Skeletal muscle satellite cell (primary cell): ENCODE measurements around the gene PYGB.

ENCODE experiments used
- H3K27me3 ChIP-seq: 2 replicates; pipeline ENCODE4 v1.7.0; 2013; ENCODE audit warnings: low read length; ENCODE audit not compliant: control insufficient read depth, insufficient read depth
- H3K36me3 ChIP-seq: 2 replicates; pipeline ENCODE4 v1.7.0; 2013; ENCODE audit warnings: mild to moderate bottlenecking, control low read depth, low read length; ENCODE audit not compliant: insufficient read depth
- H3K4me1 ChIP-seq: 2 replicates; pipeline ENCODE4 v1.7.0; 2013; ENCODE audit warnings: low read length; ENCODE audit not compliant: control insufficient read depth, insufficient read depth
- H3K4me2 ChIP-seq: 2 replicates; pipeline ENCODE4 v1.7.0; 2013; ENCODE audit warnings: mild to moderate bottlenecking, low read length
- H3K4me3 ChIP-seq: 2 replicates; pipeline ENCODE4 v1.7.0; 2013; ENCODE audit warnings: low read length
- H3K9ac ChIP-seq: 2 replicates; pipeline ENCODE4 v1.7.0; 2013; ENCODE audit warnings: mild to moderate bottlenecking, low read depth, low read length, moderate library complexity
- H3K9me3 ChIP-seq: replicated peaks from 2 replicates; pipeline ENCODE4 v1.7.0; 2013; ENCODE audit warnings: mild to moderate bottlenecking, control low read depth, low read length

Gene PYGB

GRCh38 chr20:25271486-25272222 lies 23.8 kb downstream of the PYGB start:
- Histone ChIP-seq H3K27me3 (no peaks in the 10 kb centered on the region), H3K9ac (no peak overlapping the region), H3K4me1 (peaks cover 22% of the 10 kb centered on the region), H3K36me3 (peaks cover 84% of the 10 kb centered on the region), H3K9me3 (no peaks in the 10 kb centered on the region), H3K4me2 (no peak overlapping the region), H3K4me3 (no peak overlapping the region)

GRCh38 chr20:25272223-25273000 lies 24.5 kb downstream of the PYGB start:
- peaks cover 22% of the 10 kb centered on the region for H3K4me1 ChIP-seq
- peak overlapping the region; percentile 18 for H3K4me2 ChIP-seq
- peaks cover 84% of the 10 kb centered on the region for H3K36me3 ChIP-seq

GRCh38 chr20:25273046-25273445 lies 25.2 kb downstream of the PYGB start:
- H3K36me3 ChIP-seq: peaks cover 86% of the 10 kb centered on the region

More at GRCh38 chr20:25272223-25273000, 24.5 kb downstream of the PYGB start:
- no peak overlapping the region for H3K9ac ChIP-seq
- H3K4me3 ChIP-seq: no peak overlapping the region
- no peaks in the 10 kb centered on the region for H3K27me3 ChIP-seq
- H3K9me3 ChIP-seq: no peaks in the 10 kb centered on the region

GRCh38 chr20:25273541-25274358 lies 25.9 kb downstream of the PYGB start:
- Histone ChIP-seq H3K4me2 (no peak overlapping the region), H3K4me3 (no peak overlapping the region), H3K4me1 (peaks cover 22% of the 10 kb centered on the region), H3K36me3 (peaks cover 93% of the 10 kb centered on the region), H3K9me3 (no peaks in the 10 kb centered on the region), H3K27me3 (no peaks in the 10 kb centered on the region), H3K9ac (no peak overlapping the region)

More at GRCh38 chr20:25273046-25273445, 25.2 kb downstream of the PYGB start:
- H3K4me1 ChIP-seq: peaks cover 22% of the 10 kb centered on the region
- no peak overlapping the region for H3K9ac ChIP-seq
- H3K4me2 ChIP-seq: no peak overlapping the region
- no peaks in the 10 kb centered on the region for H3K9me3 ChIP-seq
- H3K4me3 ChIP-seq: no peak overlapping the region
- no peaks in the 10 kb centered on the region for H3K27me3 ChIP-seq

GRCh38 chr20:25274481-25274880 lies 26.6 kb downstream of the PYGB start:
- H3K36me3 ChIP-seq: peaks cover 94% of the 10 kb centered on the region
- H3K4me1 ChIP-seq: peaks cover 25% of the 10 kb centered on the region
- H3K27me3 ChIP-seq: no peaks in the 10 kb centered on the region
- H3K9me3 ChIP-seq: no peaks in the 10 kb centered on the region
- H3K9ac ChIP-seq: no peak overlapping the region
- no peak overlapping the region for H3K4me2 ChIP-seq
- H3K4me3 ChIP-seq: no peak overlapping the region

- peaks cover 96% of the 10 kb centered on the region for H3K36me3 ChIP-seq
- no peaks in the 10 kb centered on the region for H3K27me3 ChIP-seq
- H3K9ac ChIP-seq: no peak overlapping the region
- H3K4me3 ChIP-seq: no peak overlapping the region
- H3K9me3 ChIP-seq: no peaks in the 10 kb centered on the region
- peaks cover 25% of the 10 kb centered on the region for H3K4me1 ChIP-seq
- H3K4me2 ChIP-seq: no peak overlapping the region
These were observed 27.3 kb downstream of the PYGB start for GRCh38 chr20:25274891-25275812.

GRCh38 chr20:25275813-25276532 lies 28.1 kb downstream of the PYGB start:
- Histone ChIP-seq H3K4me3 (no peak overlapping the region), H3K9ac (no peak overlapping the region), H3K27me3 (no peaks in the 10 kb centered on the region), H3K4me1 (peaks cover 25% of the 10 kb centered on the region), H3K36me3 (peaks cover 99% of the 10 kb centered on the region), H3K9me3 (no peaks in the 10 kb centered on the region), H3K4me2 (no peak overlapping the region)

GRCh38 chr20:25276533-25277050 lies 28.7 kb downstream of the PYGB start:
- H3K9me3 ChIP-seq: no peaks in the 10 kb centered on the region
- peaks cover 99% of the 10 kb centered on the region for H3K36me3 ChIP-seq
- H3K4me2 ChIP-seq: no peak overlapping the region
- H3K27me3 ChIP-seq: no peaks in the 10 kb centered on the region
- H3K4me1 ChIP-seq: peaks cover 23% of the 10 kb centered on the region
- H3K9ac ChIP-seq: no peak overlapping the region
- no peak overlapping the region for H3K4me3 ChIP-seq

- no peak overlapping the region for H3K9ac ChIP-seq
- peaks cover 17% of the 10 kb centered on the region for H3K4me1 ChIP-seq
- no peak overlapping the region for H3K4me2 ChIP-seq
- no peak overlapping the region for H3K4me3 ChIP-seq
- H3K9me3 ChIP-seq: no peaks in the 10 kb centered on the region
- peaks cover 99% of the 10 kb centered on the region for H3K36me3 ChIP-seq
- no peaks in the 10 kb centered on the region for H3K27me3 ChIP-seq
These were observed 29.3 kb downstream of the PYGB start for GRCh38 chr20:25277051-25277801.
